Dendritic cell treated with granulocyte-macrophage colony-stimulating factor and Interleukin-4, amounts not matched to agents 40 ng/mL and 50 ng/mL, for 4 days (primary cell): ENCODE data around the gene AKT1S1.

Experiments used
- H3K27ac Mint-ChIP-seq: one replicate; pipeline ENCODE4 v1.8.0; 2022; ENCODE audit warnings: mild to moderate bottlenecking, mixed read lengths
- H3K27me3 Mint-ChIP-seq: one replicate; pipeline ENCODE4 v1.8.0; 2022; ENCODE audit warnings: mild to moderate bottlenecking, mixed read lengths
- H3K36me3 Mint-ChIP-seq: one replicate; pipeline ENCODE4 v1.8.0; 2022; ENCODE audit warnings: low read depth, mixed read lengths
- H3K4me1 Mint-ChIP-seq: one replicate; pipeline ENCODE4 v1.8.0; 2022; ENCODE audit warnings: low read depth, mixed read lengths
- H3K4me3 Mint-ChIP-seq: one replicate; pipeline ENCODE4 v1.8.0; 2022; ENCODE audit warnings: mild to moderate bottlenecking, moderate library complexity, mixed read lengths
- H3K9me3 Mint-ChIP-seq: one replicate; pipeline ENCODE4 v1.8.0; 2022; ENCODE audit warnings: mixed read lengths
- intact Hi-C: fragments of 100-400 bp; cut with micrococcal nuclease; formaldehyde crosslinking; loops from one replicate; pipeline ENCODE4 v1.15.0; 2022

Gene AKT1S1

DNA sequence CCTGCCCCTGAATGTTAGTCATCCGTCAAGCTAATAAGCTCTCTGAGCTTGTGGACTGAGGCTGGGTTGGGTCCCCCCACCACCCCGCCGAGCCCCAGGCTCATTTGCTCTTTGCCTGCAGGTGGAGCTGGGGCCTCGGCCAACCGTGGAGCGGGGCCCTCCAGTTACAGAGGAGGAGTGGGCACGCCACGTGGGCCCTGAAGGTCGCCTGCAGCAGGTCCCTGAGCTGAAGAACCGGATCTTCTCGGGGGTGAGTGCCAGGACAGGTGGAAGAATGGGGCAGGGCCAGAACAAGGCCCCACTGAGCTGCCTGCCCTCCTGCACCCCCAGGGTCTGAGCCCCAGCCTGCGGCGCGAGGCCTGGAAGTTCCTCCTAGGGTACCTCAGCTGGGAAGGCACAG is 5.5 kb upstream of the AKT1S1 start:
- intact Hi-C loops, result no loop called here
- Mint-ChIP-seq H3K36me3 (no peaks in the 10 kb centered on the region), H3K27ac (peak overlapping the region; percentile 12), H3K4me3 (no peak overlapping the region), H3K9me3 (no peaks in the 10 kb centered on the region), H3K4me1 (peaks cover 75% of the 10 kb centered on the region), H3K27me3 (no peaks in the 10 kb centered on the region)

GRCh38 chr19:49881672-49882394 is 4.7 kb upstream of the AKT1S1 start:
- H3K4me1 Mint-ChIP-seq, result peaks cover 67% of the 10 kb centered on the region
- no peaks in the 10 kb centered on the region for H3K36me3 Mint-ChIP-seq
- intact Hi-C loops, result no loop called here
- H3K27me3 Mint-ChIP-seq, result no peaks in the 10 kb centered on the region
- peak overlapping the region; percentile 64 for H3K27ac Mint-ChIP-seq
- no peak overlapping the region for H3K4me3 Mint-ChIP-seq
- H3K9me3 Mint-ChIP-seq, result no peaks in the 10 kb centered on the region

GRCh38 chr19:49881186-49881585 is 4.0 kb upstream of the AKT1S1 start:
- Mint-ChIP-seq H3K9me3 (no peaks in the 10 kb centered on the region), H3K4me1 (peaks cover 65% of the 10 kb centered on the region), H3K36me3 (no peaks in the 10 kb centered on the region), H3K27ac (peak overlapping the region; percentile 64), H3K27me3 (no peaks in the 10 kb centered on the region), H3K4me3 (no peak overlapping the region)
- intact Hi-C loops, result no loop called here

DNA sequence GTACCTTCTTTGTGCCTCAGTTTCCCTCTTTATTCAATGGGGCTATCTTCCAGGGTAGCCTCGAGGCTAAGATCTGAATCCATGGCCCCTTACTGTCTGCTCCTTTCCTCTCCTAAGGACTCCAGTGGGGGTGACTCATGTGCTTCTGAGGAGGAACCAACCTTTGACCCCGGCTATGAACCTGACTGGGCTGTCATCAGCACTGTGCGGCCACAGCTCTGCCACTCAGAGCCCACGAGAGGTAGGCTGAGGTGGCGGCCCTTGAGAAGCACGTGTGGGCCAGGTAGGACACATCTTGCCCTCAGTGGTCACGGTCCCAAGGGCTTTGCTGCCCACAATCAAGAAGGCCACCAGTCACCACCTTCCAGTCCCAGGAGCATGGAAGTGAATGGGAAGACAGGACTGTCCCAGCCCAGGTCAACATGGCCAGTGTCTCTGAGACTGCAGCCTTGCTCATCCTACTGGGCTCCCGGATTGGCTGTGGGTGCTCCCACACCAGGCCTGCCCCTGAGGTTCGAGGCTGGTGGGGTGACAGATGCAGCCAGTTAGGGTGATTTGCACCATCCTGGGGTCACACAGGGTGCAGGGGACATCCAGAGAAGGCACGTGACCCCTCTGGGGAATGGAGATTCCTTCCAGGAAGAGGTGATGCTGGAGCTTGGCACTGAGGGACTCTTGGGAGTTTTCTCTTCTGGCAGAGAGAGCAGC is 3.2 kb upstream of the AKT1S1 start:
- Mint-ChIP-seq H3K27ac (peak overlapping the region; percentile 68), H3K4me1 (peaks cover 72% of the 10 kb centered on the region), H3K4me3 (no peak overlapping the region), H3K9me3 (no peaks in the 10 kb centered on the region), H3K27me3 (no peaks in the 10 kb centered on the region), H3K36me3 (no peaks in the 10 kb centered on the region)
- intact Hi-C loops, result no loop called here

DNA sequence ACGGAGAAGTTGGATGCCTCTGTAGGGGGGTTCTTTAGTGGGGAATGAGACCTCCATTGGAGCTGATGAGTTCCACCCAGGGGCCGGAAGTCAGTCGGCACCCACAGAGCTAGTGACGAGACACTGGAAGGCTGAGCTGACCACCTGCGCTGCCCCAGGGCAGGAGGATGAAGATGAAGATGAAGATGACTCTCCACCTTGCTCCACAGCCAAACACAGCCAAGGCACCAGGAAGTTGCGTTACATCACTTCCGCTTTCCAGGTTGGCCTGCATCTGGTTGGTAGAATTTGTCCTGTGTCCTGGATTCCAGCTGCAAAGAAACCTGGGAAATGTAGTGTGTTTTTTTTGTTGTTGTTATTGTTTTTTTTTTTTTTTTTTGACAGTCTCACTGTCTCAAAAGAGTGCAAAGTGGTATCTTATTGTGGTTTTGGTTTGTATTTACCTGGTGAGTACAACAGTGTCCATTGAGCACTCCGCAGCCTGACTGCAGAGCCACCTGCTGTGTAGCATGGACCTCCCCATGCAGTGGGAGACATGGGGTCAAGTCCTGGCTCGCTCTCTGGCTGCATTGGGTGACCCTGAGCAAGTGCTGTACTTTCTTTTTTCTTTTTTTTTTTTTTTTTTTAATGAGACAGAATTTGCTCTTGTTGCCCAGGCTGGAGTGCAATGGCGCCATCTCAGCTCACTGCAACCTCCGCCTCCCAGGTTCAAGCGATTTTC is 2.2 kb upstream of the AKT1S1 start:
- H3K36me3 Mint-ChIP-seq, result no peaks in the 10 kb centered on the region
- no peak overlapping the region for H3K27ac Mint-ChIP-seq

DNA sequence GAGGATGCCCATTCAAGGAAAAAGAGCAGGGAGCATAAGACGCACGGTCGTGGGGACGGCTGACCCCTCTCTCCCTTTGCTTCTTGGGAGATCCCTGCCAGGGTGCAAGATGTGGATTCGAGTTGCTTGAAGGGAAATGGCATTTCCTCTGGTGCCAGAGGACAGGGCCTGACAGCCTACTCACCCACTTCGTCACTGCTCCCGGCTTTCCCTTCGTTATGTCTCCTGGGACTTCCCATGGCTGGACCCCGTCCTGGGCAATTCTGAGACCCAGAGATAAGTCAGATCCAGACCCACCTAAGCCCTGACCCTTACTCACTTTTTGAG is 1.6 kb upstream of the AKT1S1 start:
- Mint-ChIP-seq H3K4me3 (no peak overlapping the region), H3K27ac (no peak overlapping the region), H3K27me3 (no peaks in the 10 kb centered on the region), H3K4me1 (peaks cover 76% of the 10 kb centered on the region), H3K9me3 (no peaks in the 10 kb centered on the region), H3K36me3 (no peaks in the 10 kb centered on the region)
- intact Hi-C loops, result no loop called here

More for the DNA sequence above, 2.2 kb upstream of the AKT1S1 start:
- no peaks in the 10 kb centered on the region for H3K9me3 Mint-ChIP-seq
- H3K27me3 Mint-ChIP-seq, result no peaks in the 10 kb centered on the region
- H3K4me3 Mint-ChIP-seq, result no peak overlapping the region
- intact Hi-C loops, result no loop called here
- peaks cover 76% of the 10 kb centered on the region for H3K4me1 Mint-ChIP-seq

DNA sequence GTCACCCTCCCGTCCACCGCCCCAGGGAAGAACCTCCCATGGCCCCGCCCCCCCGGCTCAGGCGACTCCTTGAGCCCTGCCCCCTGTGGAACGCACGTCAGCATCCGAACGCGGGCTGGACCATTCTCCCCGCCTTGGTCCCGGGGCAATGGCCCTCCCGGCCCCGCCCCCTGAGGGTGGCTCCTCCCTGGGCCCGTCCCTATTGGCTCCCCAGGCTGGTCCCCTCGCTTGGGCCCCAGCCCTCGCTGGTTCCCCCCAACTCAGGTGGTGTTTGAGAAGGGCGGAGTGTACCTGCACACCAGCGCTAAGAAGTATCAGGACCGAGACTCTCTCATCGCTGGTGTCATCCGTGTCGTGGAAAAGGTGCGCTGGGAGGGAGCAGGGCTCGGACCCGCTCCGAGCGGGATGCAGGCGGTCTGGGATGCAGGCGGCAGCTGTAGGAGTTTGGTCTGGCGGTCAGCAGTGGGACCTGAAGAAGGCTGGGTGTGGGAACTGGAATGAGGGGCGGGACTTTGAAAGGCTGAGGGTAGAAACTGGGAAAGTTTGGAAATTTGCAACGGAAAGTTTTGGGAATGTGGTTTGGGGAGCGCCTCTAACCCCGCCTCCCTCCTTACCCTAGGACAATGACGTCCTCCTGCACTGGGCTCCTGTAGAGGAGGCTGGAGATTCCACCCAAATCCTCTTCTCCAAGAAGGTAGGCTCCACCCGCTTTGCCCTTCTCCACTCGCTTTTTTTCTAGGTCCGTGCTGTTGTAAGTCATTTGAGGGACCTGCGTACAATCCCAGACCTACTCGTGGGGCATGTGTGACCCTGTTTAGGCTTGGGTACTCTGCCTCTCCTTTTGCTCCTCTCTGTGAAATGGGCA is 956 bp upstream of the AKT1S1 start:
- Mint-ChIP-seq H3K27ac (no peak overlapping the region), H3K36me3 (no peaks in the 10 kb centered on the region), H3K27me3 (no peaks in the 10 kb centered on the region), H3K4me1 (peaks cover 76% of the 10 kb centered on the region), H3K4me3 (no peak overlapping the region), H3K9me3 (no peaks in the 10 kb centered on the region)
- intact Hi-C loops, result loop anchor here (1.0 to 2.0 kb wide), 2 partner anchors 11 to 65 kb away; partner anchors contain the start of genes FUZ and PNKP

- H3K4me3 Mint-ChIP-seq, result no peak overlapping the region
- no peaks in the 10 kb centered on the region for H3K36me3 Mint-ChIP-seq
- H3K4me1 Mint-ChIP-seq, result peaks cover 78% of the 10 kb centered on the region
- H3K9me3 Mint-ChIP-seq, result no peaks in the 10 kb centered on the region
- intact Hi-C loops, result loop anchor here (1.0 to 2.0 kb wide), 2 partner anchors 9 to 64 kb away; partner anchors contain the start of genes FUZ and PNKP
- H3K27ac Mint-ChIP-seq, result no peak overlapping the region
- no peaks in the 10 kb centered on the region for H3K27me3 Mint-ChIP-seq
Observed at GRCh38 chr19:49876422-49877019, 634 bp downstream of the AKT1S1 start.

- Mint-ChIP-seq H3K4me1 (peaks cover 75% of the 10 kb centered on the region), H3K27me3 (no peaks in the 10 kb centered on the region), H3K4me3 (no peak overlapping the region), H3K9me3 (no peaks in the 10 kb centered on the region), H3K36me3 (no peaks in the 10 kb centered on the region), H3K27ac (no peak overlapping the region)
- intact Hi-C loops, result loop anchor here (2.0 kb wide), 1 partner anchor 63 kb away; the partner anchor contains the start of gene FUZ
Observed at GRCh38 chr19:49875857-49876421, 1.2 kb downstream of the AKT1S1 start.

- no peaks in the 10 kb centered on the region for H3K9me3 Mint-ChIP-seq
- H3K27ac Mint-ChIP-seq, result no peak overlapping the region
- intact Hi-C loops, result no loop called here
- peaks cover 67% of the 10 kb centered on the region for H3K4me1 Mint-ChIP-seq
- H3K27me3 Mint-ChIP-seq, result no peaks in the 10 kb centered on the region
- H3K36me3 Mint-ChIP-seq, result no peaks in the 10 kb centered on the region
- H3K4me3 Mint-ChIP-seq, result no peak overlapping the region
Observed at GRCh38 chr19:49875177-49875576, 2.0 kb downstream of the AKT1S1 start.

DNA sequence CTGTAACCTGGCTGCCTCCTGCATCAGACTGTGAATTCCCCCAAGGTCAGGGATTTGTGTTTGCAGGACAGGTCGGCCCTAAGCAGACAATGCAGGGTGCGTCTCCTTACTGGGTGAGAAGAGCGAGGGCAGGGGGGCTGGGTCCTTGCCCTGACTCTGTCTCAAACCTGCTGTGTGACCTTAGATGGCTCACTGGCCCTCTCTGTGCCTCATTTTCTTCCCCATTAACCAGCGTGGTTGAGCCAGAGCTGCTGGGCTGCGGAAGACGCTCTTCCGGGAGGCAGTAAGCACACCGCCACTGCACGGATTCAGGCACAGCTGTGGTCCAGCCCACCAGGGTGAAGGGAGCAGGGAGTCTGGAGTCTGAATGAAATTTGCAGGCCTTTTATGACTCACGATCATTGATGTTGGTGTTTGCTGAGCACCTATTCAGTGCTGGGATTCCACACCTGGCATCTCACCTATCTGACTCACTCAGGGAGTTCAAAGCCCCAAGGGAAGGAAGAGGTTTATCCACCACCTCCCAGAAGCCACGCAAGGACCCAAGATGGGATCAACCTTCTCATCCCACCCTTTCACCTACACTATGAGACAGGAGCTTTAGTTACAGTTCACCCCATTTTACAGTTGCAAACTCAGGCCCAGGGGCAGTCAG is 2.5 kb downstream of the AKT1S1 start:
- Mint-ChIP-seq H3K9me3 (no peaks in the 10 kb centered on the region), H3K36me3 (no peaks in the 10 kb centered on the region), H3K27me3 (no peaks in the 10 kb centered on the region), H3K4me1 (peaks cover 64% of the 10 kb centered on the region), H3K27ac (peak overlapping the region; percentile 7), H3K4me3 (no peak overlapping the region)
- intact Hi-C loops, result no loop called here

- Mint-ChIP-seq H3K36me3 (no peaks in the 10 kb centered on the region), H3K4me3 (no peak overlapping the region), H3K9me3 (no peaks in the 10 kb centered on the region), H3K27ac (peak overlapping the region; percentile 7), H3K4me1 (peaks cover 57% of the 10 kb centered on the region), H3K27me3 (no peaks in the 10 kb centered on the region)
- intact Hi-C loops, result no loop called here
Observed at GRCh38 chr19:49873834-49874233, 3.3 kb downstream of the AKT1S1 start.
